ENCODE measurements around the gene CENATAC. TPM values are rescaled to one million over a fixed set of nuclear protein-coding genes. Genes with fewer than 3 reads are reported as not detected.

CENATAC gene
- total RNA-seq, 1 experiment from 2014 or later, result 88.0 TPM

GRCh38 chr11:119012629-119013170 lies 14.8 kb downstream of the CENATAC start:
- DNase-seq (no peak), ATAC-seq (no peak)
- Histone ChIP-seq H3K27ac (ENCODE audit: low read length) (no peak overlapping the region), H3K27me3 (ENCODE audit: low read length) (no peaks in the 10 kb centered on the region), H4K20me1 (ENCODE audit: low read length) (peaks cover 24% of the 10 kb centered on the region), H3K9me2 (replicated peaks; ENCODE audit: low read length) (no peaks in the 10 kb centered on the region), H3K4me1 (ENCODE audit: insufficient read depth, low read length) (peaks cover 12% of the 10 kb centered on the region), H3K79me2 (ENCODE audit: low read length) (peaks cover 30% of the 10 kb centered on the region), H3K9me3 (ENCODE audit: low read length) (no peaks in the 10 kb centered on the region), H3K36me3 (ENCODE audit: low read depth, low read length) (peaks cover 50% of the 10 kb centered on the region), H3K9ac (ENCODE audit: low read length) (no peak overlapping the region), H3K4me3 (ENCODE audit: low read length) (no peak overlapping the region), H3F3A (ENCODE audit: low read length, unreplicated experiment) (peaks cover 30% of the 10 kb centered on the region), H2AFZ (ENCODE audit: low read length) (no peak overlapping the region), H3K4me2 (ENCODE audit: low read length) (no peak overlapping the region)
- ChIA-PET POLR2A (ENCODE audit: unreplicated experiment) (no interaction called here), CTCF (no interaction called here)
- TF ChIP-seq EZH2phosphoT487 (IDR thresholded peaks at IDR 0.05; ENCODE audit: borderline replicate concordance, low read length) (no peak), EZH2 (IDR thresholded peaks at IDR 0.05; ENCODE audit: low read length, unreplicated experiment) (no peak), CTCF (conservative IDR thresholded peaks at IDR 0.05; ENCODE audit: low read depth, low read length) (no peak)
- intact Hi-C loops (cut with micrococcal nuclease), result no loop called here
- no TSS peak for BruUV-seq (replicated peaks)

GRCh38 chr11:119014209-119014924 lies 16.4 kb downstream of the CENATAC start:
- peaks cover 43% of the 10 kb centered on the region for H3K79me2 ChIP-seq (ENCODE audit: low read length)
- intact Hi-C loops (cut with micrococcal nuclease), result no loop called here
- no TSS peak for BruUV-seq (replicated peaks)
- no peak overlapping the region for H3K27ac ChIP-seq (ENCODE audit: low read length)
- peaks cover 30% of the 10 kb centered on the region for H3F3A ChIP-seq (ENCODE audit: low read length, unreplicated experiment)
- POLR2A ChIA-PET (ENCODE audit: unreplicated experiment), result interaction anchor here (0.6 kb wide), 4 partner anchors 12 to 92 kb away, joined by 3 to 13 read pairs (median 8); no protein-coding TSS in a partner anchor
- H3K9me3 ChIP-seq (ENCODE audit: low read length), result no peaks in the 10 kb centered on the region
- peaks cover 12% of the 10 kb centered on the region for H3K4me1 ChIP-seq (ENCODE audit: insufficient read depth, low read length)
- no peak for ATAC-seq
- H3K27me3 ChIP-seq (ENCODE audit: low read length), result no peaks in the 10 kb centered on the region
- H3K4me2 ChIP-seq (ENCODE audit: low read length), result no peak overlapping the region
- no peak overlapping the region for H2AFZ ChIP-seq (ENCODE audit: low read length)
- DNase-seq, result no peak
- CTCF ChIA-PET, result no interaction called here
- H3K36me3 ChIP-seq (ENCODE audit: low read depth, low read length), result peaks cover 50% of the 10 kb centered on the region
- TF ChIP-seq CTCF (conservative IDR thresholded peaks at IDR 0.05; ENCODE audit: low read depth, low read length) (no peak), EZH2phosphoT487 (IDR thresholded peaks at IDR 0.05; ENCODE audit: borderline replicate concordance, low read length) (no peak), EZH2 (IDR thresholded peaks at IDR 0.05; ENCODE audit: low read length, unreplicated experiment) (no peak)
- H4K20me1 ChIP-seq (ENCODE audit: low read length), result peaks cover 25% of the 10 kb centered on the region
- no peak overlapping the region for H3K4me3 ChIP-seq (ENCODE audit: low read length)
- H3K9ac ChIP-seq (ENCODE audit: low read length), result no peak overlapping the region
- no peaks in the 10 kb centered on the region for H3K9me2 ChIP-seq (replicated peaks; ENCODE audit: low read length)

All from PC-3 (cell line).